Measurements from ENCODE around the gene ZBTB24. TPM values are rescaled to one million over a fixed set of nuclear protein-coding genes. Genes with fewer than 3 reads are reported as not detected.

ZBTB24 gene
- total RNA-seq, 4 donors from 2014 or later = 3.7 to 10.5 (median 6.1) TPM

GRCh38 chr6:109480993-109481480 is 2.0 kb downstream of the ZBTB24 start:
- in situ Hi-C loops (cut with MboI; ENCODE audit: low sequenced_read_pairs in 4 of 4) (loop anchor here in 2 of 4 donors (10.0 kb wide), 2 partner anchors 46 to 214 kb away; partner anchors contain the start of genes AK9 (in 2 of the 2) and FIG4 (in 2 of the 2)), intact Hi-C loops (cut with DNase I; ENCODE audit: low total_unique reads) (loop anchor here (5.0 to 10.0 kb wide), 2 partner anchors 384 to 476 kb away; partner anchors contain the start of gene CEP57L1)
- TF ChIP-seq CTCF (IDR thresholded peaks at IDR 0.05 in 4 of 5, conservative IDR thresholded peaks at IDR 0.05 in 1 of 5) (no peak), POLR2A (IDR thresholded peaks at IDR 0.05) (no peak)
- DNase-seq (no peak), ATAC-seq (no peak)
- Histone ChIP-seq H3K4me1 (peaks cover 40 to 47% of the 10 kb centered on the region in 2 donors), H3K27me3 (no peaks in the 10 kb centered on the region), H3K36me3 (peaks cover 0 to 25% of the 10 kb centered on the region in 2 donors), H3K9me3 (no peaks in the 10 kb centered on the region), H3K4me3 (peak overlapping the region in 1 of 4 donors; percentile 3), H3K27ac (no peak overlapping the region)

- Histone ChIP-seq H3K27ac (no peak overlapping the region), H3K4me1 (peaks cover 40 to 46% of the 10 kb centered on the region in 2 donors), H3K9me3 (no peaks in the 10 kb centered on the region), H3K36me3 (peaks cover 0 to 45% of the 10 kb centered on the region in 2 donors), H3K4me3 (no peak overlapping the region), H3K27me3 (no peaks in the 10 kb centered on the region)
- TF ChIP-seq POLR2A (IDR thresholded peaks at IDR 0.05) (no peak), CTCF (IDR thresholded peaks at IDR 0.05 in 4 of 5, conservative IDR thresholded peaks at IDR 0.05 in 1 of 5) (no peak)
- in situ Hi-C loops (cut with MboI; ENCODE audit: low sequenced_read_pairs in 4 of 4) = no loop called here
- DNase-seq = no peak
- intact Hi-C loops (cut with DNase I; ENCODE audit: low total_unique reads) = no loop called here
- ATAC-seq = no peak
These were observed 4.0 kb downstream of the ZBTB24 start for GRCh38 chr6:109478841-109479624.

- Histone ChIP-seq H3K4me3 (no peak overlapping the region), H3K4me1 (peaks cover 40 to 41% of the 10 kb centered on the region in 2 donors), H3K27ac (no peak overlapping the region), H3K9me3 (no peaks in the 10 kb centered on the region), H3K27me3 (no peaks in the 10 kb centered on the region), H3K36me3 (peaks cover 0 to 52% of the 10 kb centered on the region in 2 donors)
- in situ Hi-C loops (cut with MboI; ENCODE audit: low sequenced_read_pairs in 4 of 4) = no loop called here
- intact Hi-C loops (cut with DNase I; ENCODE audit: low total_unique reads) = no loop called here
- no peak for TF ChIP-seq POLR2A (IDR thresholded peaks at IDR 0.05)
- TF ChIP-seq CTCF (IDR thresholded peaks at IDR 0.05 in 4 of 5, conservative IDR thresholded peaks at IDR 0.05 in 1 of 5) = no peak
- DNase-seq (no peak), ATAC-seq (no peak)
These were observed 4.7 kb downstream of the ZBTB24 start for GRCh38 chr6:109478222-109478805.

GRCh38 chr6:109477725-109478124 is 5.3 kb downstream of the ZBTB24 start:
- no peak for ATAC-seq
- Histone ChIP-seq H3K9me3 (no peaks in the 10 kb centered on the region), H3K27me3 (no peaks in the 10 kb centered on the region), H3K4me3 (no peak overlapping the region), H3K27ac (no peak overlapping the region), H3K36me3 (peaks cover 0 to 58% of the 10 kb centered on the region in 2 donors), H3K4me1 (peaks cover 40 to 41% of the 10 kb centered on the region in 2 donors)
- DNase-seq = no peak
- TF ChIP-seq CTCF (IDR thresholded peaks at IDR 0.05 in 4 of 5, conservative IDR thresholded peaks at IDR 0.05 in 1 of 5) (no peak), POLR2A (IDR thresholded peaks at IDR 0.05) (no peak)
- in situ Hi-C loops (cut with MboI; ENCODE audit: low sequenced_read_pairs in 4 of 4) (no loop called here), intact Hi-C loops (cut with DNase I; ENCODE audit: low total_unique reads) (no loop called here)
